Thoracic aorta (tissue), 2 donors: ENCODE results near the gene SPEN. TPM values are rescaled to one million over a fixed set of nuclear protein-coding genes. Genes with fewer than 3 reads are reported as not detected.

Source experiments
- ATAC-seq: fragments of 150-250 bp; one replicate; pipeline ENCODE4 v1.8.0; 2017; ENCODE audit warnings: low read depth; ENCODE audit not compliant: insufficient number of reproducible peaks, low FRiP score
- DNase-seq: peaks from one replicate; pipeline ENCODE4 v3.0.0-alpha.2; 2020; ENCODE audit warnings: low spot score
- H3K27ac ChIP-seq, 2 donors: fragments of 200-600 bp; sonication (generic); 1 replicate in 1 of 2; 2 replicates in 1 of 2; pipeline ENCODE4 v1.5.1; 2016; ENCODE audit warnings: mild to moderate bottlenecking in 2 of 2, moderate library complexity in 2 of 2
- H3K27me3 ChIP-seq: fragments of 200-600 bp; sonication (generic); replicated peaks from 2 replicates; pipeline ENCODE4 v1.6.0; 2016; ENCODE audit warnings: mild to moderate bottlenecking; ENCODE audit not compliant: insufficient read depth
- H3K36me3 ChIP-seq: fragments of 200-600 bp; sonication (generic); one replicate; pipeline ENCODE4 v1.5.1; 2016
- H3K4me1 ChIP-seq, 2 donors: fragments of 200-600 bp; sonication (generic); 1 replicate in 1 of 2; 2 replicates in 1 of 2; pipeline versions ENCODE4 v1.5.1 to v1.6.0; 2016; ENCODE audit warnings: low read depth in 2 of 2, mild to moderate bottlenecking in 1 of 2; ENCODE audit not compliant: control insufficient read depth in 1 of 2
- H3K4me3 ChIP-seq: fragments of 200-600 bp; sonication (generic); 2 replicates; pipeline ENCODE4 v1.5.1; 2016; ENCODE audit warnings: mild to moderate bottlenecking
- H3K9me3 ChIP-seq: fragments of 200-600 bp; sonication (generic); 2 replicates; pipeline ENCODE4 v1.5.1; 2016
- CTCF ChIP-seq: fragments of 200-600 bp; sonication (generic); IDR thresholded peaks from one replicate; pipeline ENCODE4 v1.5.1; 2019; ENCODE audit warnings: antibody characterized with exemption
- total RNA-seq, 2 donors: library from RNA; depleted of rRNA; stranded (reverse); fragments of >200 nt; gene quantifications; one replicate each; pipeline versions ENCODE4 v1.1.0 to v1.2.3, GENCODE V29; 2016

Gene SPEN
- total RNA-seq, 2 donors from 2014 or later: 52.3 to 96.9 TPM

GRCh38 chr1:15953791-15954241 lies 106.3 kb downstream of the SPEN start:
- H3K4me1 ChIP-seq: peaks cover 57 to 92% of the 10 kb centered on the region in 2 donors
- no peaks in the 10 kb centered on the region for H3K27me3 ChIP-seq
- H3K27ac ChIP-seq: peak overlapping the region; percentile 98 to 99
- no peak overlapping the region for H3K4me3 ChIP-seq
- H3K9me3 ChIP-seq: no peaks in the 10 kb centered on the region
- no peak for TF ChIP-seq CTCF
- DNase-seq: no peak
- no peaks in the 10 kb centered on the region for H3K36me3 ChIP-seq
- ATAC-seq: no peak

GRCh38 chr1:15954316-15954715 lies 106.8 kb downstream of the SPEN start:
- no peak for TF ChIP-seq CTCF
- DNase-seq (no peak), ATAC-seq (no peak)
- Histone ChIP-seq H3K27me3 (no peaks in the 10 kb centered on the region), H3K4me1 (peaks cover 58 to 91% of the 10 kb centered on the region in 2 donors), H3K36me3 (no peaks in the 10 kb centered on the region), H3K9me3 (no peaks in the 10 kb centered on the region), H3K27ac (peak overlapping the region; percentile 98 to 99), H3K4me3 (no peak overlapping the region)

- H3K36me3 ChIP-seq: no peaks in the 10 kb centered on the region
- DNase-seq (no peak), ATAC-seq (no peak)
- H3K27ac ChIP-seq: peak overlapping the region; percentile 98 to 99
- H3K4me3 ChIP-seq: no peak overlapping the region
- no peaks in the 10 kb centered on the region for H3K9me3 ChIP-seq
- peaks cover 49 to 84% of the 10 kb centered on the region in 2 donors for H3K4me1 ChIP-seq
- TF ChIP-seq CTCF: no peak
- no peaks in the 10 kb centered on the region for H3K27me3 ChIP-seq
Observed at GRCh38 chr1:15955552-15955951, 108.0 kb downstream of the SPEN start.

- H3K4me3 ChIP-seq: no peak overlapping the region
- no peaks in the 10 kb centered on the region for H3K36me3 ChIP-seq
- peaks cover 43 to 78% of the 10 kb centered on the region in 2 donors for H3K4me1 ChIP-seq
- peak overlapping the region; percentile 98 to 99 for H3K27ac ChIP-seq
- H3K9me3 ChIP-seq: no peaks in the 10 kb centered on the region
- H3K27me3 ChIP-seq: no peaks in the 10 kb centered on the region
- ATAC-seq (no peak), DNase-seq (no peak)
- TF ChIP-seq CTCF: no peak
Observed at GRCh38 chr1:15956150-15956549, 108.6 kb downstream of the SPEN start.

GRCh38 chr1:15957221-15958095 lies 110.0 kb downstream of the SPEN start:
- no peak for TF ChIP-seq CTCF
- no peak for DNase-seq
- peak overlapping the region; percentile 38 to 44 for H3K27ac ChIP-seq

More at GRCh38 chr1:15957221-15958095, 110.0 kb downstream of the SPEN start:
- no peak for ATAC-seq
- Histone ChIP-seq H3K27me3 (no peaks in the 10 kb centered on the region), H3K36me3 (no peaks in the 10 kb centered on the region), H3K4me3 (no peak overlapping the region), H3K9me3 (no peaks in the 10 kb centered on the region), H3K4me1 (peaks cover 30 to 69% of the 10 kb centered on the region in 2 donors)
